ENCODE data around the gene PKP3.
"Not testable (repeated sequence)": the region's sequence is repeated elsewhere in the genome, so short reads cannot be mapped to it uniquely, and the experiment has no call there.

Gene PKP3, protein sequence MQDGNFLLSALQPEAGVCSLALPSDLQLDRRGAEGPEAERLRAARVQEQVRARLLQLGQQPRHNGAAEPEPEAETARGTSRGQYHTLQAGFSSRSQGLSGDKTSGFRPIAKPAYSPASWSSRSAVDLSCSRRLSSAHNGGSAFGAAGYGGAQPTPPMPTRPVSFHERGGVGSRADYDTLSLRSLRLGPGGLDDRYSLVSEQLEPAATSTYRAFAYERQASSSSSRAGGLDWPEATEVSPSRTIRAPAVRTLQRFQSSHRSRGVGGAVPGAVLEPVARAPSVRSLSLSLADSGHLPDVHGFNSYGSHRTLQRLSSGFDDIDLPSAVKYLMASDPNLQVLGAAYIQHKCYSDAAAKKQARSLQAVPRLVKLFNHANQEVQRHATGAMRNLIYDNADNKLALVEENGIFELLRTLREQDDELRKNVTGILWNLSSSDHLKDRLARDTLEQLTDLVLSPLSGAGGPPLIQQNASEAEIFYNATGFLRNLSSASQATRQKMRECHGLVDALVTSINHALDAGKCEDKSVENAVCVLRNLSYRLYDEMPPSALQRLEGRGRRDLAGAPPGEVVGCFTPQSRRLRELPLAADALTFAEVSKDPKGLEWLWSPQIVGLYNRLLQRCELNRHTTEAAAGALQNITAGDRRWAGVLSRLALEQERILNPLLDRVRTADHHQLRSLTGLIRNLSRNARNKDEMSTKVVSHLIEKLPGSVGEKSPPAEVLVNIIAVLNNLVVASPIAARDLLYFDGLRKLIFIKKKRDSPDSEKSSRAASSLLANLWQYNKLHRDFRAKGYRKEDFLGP

DNA sequence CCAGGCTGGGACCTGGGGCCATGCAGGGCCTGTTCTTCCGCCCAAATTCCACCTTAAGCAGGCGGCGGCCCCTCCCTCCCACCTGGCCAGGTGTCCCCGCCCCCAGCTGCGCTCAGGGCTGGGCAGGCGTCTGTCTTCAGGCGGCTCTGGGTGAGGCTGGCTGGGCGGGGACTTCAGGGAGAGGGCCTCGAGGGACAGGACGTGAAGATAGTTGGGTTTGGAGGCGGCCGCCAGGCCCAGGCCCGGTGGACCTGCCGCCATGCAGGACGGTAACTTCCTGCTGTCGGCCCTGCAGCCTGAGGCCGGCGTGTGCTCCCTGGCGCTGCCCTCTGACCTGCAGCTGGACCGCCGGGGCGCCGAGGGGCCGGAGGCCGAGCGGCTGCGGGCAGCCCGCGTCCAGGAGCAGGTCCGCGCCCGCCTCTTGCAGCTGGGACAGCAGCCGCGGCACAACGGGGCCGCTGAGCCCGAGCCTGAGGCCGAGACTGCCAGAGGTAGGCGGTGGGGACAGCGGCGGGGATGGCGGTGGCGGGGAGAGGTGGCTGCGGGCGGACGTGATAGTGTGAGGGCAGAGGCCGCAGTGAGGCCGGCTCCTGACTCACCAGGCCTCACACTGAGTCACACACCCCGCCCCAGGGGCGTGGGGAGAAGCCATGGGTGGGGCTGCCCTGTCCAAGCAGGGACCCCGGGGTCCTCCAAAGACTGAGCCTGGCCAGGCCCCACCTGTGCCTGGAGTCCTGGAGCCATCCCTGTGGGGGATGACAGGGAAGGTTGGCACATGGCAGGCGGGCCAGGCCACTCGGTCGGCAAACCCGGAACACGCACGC lies at the start of gene PKP3:
TSS of gene PKP3 (plus strand) at position 176 of the 824 bp plus-strand sequence. CDS start at position 260, 84 bp downstream.
- H3K4me3 ChIP-seq (ENCODE audit: control insufficient read depth, low read depth, low read length) = no peak within 1 kb of the TSS
- peak; percentile 72 for DNase-seq (ENCODE audit: low read depth)
- TF ChIP-seq, protein P1, sequence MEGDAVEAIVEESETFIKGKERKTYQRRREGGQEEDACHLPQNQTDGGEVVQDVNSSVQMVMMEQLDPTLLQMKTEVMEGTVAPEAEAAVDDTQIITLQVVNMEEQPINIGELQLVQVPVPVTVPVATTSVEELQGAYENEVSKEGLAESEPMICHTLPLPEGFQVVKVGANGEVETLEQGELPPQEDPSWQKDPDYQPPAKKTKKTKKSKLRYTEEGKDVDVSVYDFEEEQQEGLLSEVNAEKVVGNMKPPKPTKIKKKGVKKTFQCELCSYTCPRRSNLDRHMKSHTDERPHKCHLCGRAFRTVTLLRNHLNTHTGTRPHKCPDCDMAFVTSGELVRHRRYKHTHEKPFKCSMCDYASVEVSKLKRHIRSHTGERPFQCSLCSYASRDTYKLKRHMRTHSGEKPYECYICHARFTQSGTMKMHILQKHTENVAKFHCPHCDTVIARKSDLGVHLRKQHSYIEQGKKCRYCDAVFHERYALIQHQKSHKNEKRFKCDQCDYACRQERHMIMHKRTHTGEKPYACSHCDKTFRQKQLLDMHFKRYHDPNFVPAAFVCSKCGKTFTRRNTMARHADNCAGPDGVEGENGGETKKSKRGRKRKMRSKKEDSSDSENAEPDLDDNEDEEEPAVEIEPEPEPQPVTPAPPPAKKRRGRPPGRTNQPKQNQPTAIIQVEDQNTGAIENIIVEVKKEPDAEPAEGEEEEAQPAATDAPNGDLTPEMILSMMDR (conservative IDR thresholded peaks at IDR 0.05; ENCODE audit: control insufficient read depth, insufficient read depth, low read depth, low read length) = no peak

DNA sequence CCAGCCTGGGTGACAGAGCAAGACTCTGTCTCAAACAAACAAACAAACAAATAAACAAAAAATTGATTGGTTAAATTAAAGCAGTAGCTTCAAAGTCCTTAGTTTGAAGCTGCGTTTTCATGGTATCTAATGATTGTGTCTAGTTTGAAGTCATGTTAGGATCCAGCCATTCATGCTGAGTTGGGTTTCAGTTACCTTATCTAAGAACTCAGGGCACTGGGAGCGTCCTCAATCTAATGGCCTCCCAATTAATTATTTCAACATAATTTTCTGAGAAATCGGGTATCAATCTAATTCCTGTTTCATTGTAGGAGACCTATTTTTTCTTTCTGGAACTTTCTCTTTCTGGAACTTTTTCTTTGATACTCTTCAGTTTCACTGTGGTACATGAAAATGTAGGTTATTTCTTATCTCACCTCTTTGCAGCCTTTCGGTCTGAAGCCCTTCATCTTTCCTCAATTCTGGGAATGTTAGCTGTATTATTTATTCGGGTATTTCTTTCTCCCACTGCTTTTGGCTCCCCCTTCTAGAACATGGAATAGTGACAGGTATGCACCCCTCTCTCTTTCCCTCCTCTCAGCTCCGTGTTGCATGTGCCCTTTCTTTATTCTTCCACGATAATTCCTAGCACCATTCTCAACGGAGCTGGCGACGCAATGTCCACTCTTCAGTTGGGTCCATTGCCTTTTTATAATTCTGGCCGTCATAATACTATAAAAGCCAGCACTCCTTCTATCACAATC lies 49.0 kb upstream of the PKP3 start:
- no peak for DNase-seq (ENCODE audit: low read depth)
- H3K4me3 ChIP-seq (ENCODE audit: control insufficient read depth, low read depth, low read length) = no peak overlapping the region
- TF ChIP-seq, protein P1 (conservative IDR thresholded peaks at IDR 0.05; ENCODE audit: control insufficient read depth, insufficient read depth, low read depth, low read length) = no peak

GRCh38 chr11:346529-346928 lies 47.5 kb upstream of the PKP3 start:
- no peak for DNase-seq (ENCODE audit: low read depth)
- H3K4me3 ChIP-seq (ENCODE audit: control insufficient read depth, low read depth, low read length) = no peak overlapping the region
- TF ChIP-seq, protein P1 (conservative IDR thresholded peaks at IDR 0.05; ENCODE audit: control insufficient read depth, insufficient read depth, low read depth, low read length) = no peak

DNA sequence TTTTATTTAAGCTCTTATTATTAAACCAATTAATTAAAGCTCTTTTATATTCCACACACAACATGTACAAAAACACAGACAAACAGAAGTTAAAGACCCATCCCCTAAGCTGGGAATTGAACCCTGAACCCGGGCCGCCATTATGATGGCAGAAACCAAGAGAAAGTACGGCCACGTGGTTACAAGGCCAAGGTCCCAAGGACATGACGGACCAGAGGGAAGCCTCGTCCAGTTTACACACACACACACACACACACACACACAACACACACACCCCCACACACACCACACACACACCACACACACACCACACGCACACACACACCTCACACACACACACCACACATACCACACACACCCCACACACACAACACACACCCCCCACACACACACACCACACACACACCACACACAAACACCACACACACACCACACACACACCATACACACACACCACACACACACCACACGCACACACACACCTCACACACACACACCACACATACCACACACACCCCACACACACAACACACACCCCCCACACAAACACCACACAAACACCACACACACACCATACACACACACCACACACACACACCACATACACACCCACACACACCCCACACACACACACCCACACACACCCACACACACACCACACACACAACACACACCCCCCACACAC lies 44.6 kb upstream of the PKP3 start:
- H3K4me3 ChIP-seq (ENCODE audit: control insufficient read depth, low read depth, low read length); DNase-seq (ENCODE audit: low read depth): not testable (repeated sequence)

DNA sequence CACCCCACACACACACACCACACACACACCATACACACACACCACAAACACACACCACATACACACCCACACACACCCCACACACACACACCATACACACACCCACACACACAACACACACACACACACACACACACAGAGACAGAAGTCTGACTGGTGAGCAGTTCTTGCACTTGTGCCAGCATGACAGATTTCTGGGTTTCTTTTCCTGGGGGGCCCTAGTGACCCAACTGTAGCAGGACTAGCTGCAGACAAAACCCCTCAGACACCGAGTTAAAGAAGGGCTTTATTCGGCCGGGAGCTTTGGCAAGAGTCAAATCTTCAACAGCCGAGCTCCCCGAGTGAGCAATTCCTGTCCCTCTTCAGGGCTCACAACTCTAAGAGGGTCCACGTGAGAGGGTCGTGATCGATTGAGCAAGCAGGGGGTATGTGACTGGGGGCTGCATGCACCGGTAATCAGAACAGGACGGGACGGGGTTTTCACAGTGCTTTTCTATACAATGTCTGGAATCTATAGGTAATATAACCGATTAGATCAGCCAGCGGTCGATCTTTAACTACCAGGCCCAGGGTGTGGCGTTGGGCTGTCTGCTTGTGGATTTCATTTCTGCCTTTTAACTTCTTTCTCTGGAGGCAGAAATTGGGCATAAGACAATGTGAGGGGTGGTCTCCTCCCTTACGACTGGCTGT lies 43.8 kb upstream of the PKP3 start:
- H3K4me3 ChIP-seq (ENCODE audit: control insufficient read depth, low read depth, low read length); DNase-seq (ENCODE audit: low read depth): not testable (repeated sequence)

DNA sequence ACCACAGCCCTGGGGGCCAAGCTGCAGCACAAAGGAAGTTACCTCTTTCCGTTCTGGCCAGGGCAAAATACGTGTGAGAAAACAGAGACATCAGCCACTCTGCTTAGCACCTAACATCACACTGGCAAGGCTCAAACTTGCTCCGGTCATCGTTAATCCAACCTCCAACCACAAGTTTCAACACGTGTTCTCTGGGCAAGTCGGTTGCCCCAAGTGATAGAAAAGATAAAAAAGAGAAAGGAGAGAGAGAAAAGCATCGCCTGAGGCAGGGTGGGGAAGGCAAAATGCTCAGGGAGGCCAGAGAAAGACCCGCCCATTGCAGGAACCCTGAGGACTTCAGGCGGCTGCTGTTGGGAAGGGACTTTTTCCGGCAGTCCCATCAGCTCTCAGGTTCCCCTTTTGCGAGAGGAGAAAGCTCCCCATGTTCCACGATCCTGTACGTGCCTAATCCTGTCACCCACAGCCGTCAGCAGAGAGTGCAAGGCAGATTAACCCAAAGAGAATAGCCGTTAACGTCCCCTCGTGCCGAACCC lies 43.2 kb upstream of the PKP3 start:
- DNase-seq (ENCODE audit: low read depth) = no peak
- no peak overlapping the region for H3K4me3 ChIP-seq (ENCODE audit: control insufficient read depth, low read depth, low read length)
- TF ChIP-seq, protein P1 (conservative IDR thresholded peaks at IDR 0.05; ENCODE audit: control insufficient read depth, insufficient read depth, low read depth, low read length) = no peak

Measured in fibroblast of mammary gland (primary cell).